ENCODE results near the gene BIRC2. TPM values are rescaled to one million over a fixed set of nuclear protein-coding genes. Genes with fewer than 3 reads are reported as not detected.
"Not testable (repeated sequence)": the region's sequence is repeated elsewhere in the genome, so short reads cannot be mapped to it uniquely, and the experiment has no call there.

BIRC2 gene
- polyA plus RNA-seq, 4 donors, result 22.1 to 68.5 (median 33.7) TPM

DNA sequence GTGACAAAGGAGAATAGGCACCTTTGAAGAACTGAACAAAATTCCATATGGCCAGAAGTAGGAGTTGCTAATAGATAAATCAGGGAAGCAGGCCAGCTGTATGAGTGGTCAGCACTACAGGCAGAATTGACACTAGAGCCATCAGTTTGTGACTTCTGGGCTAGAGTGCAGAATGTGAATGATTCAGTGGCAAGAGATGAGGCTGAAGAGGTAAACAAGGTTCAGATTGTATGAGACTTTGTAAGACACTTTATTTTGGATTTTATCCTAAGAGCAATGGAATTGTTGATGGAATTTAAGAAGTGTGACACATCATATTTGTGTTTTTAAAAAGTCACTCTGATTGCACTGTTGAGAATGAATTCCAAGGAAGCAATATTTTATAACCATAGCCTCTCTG, 16.8 kb upstream of the BIRC2 start:
- no peaks in the 10 kb centered on the region for H3K27me3 ChIP-seq (ENCODE audit: control insufficient read depth in 3 of 3, insufficient read depth in 3 of 3, low read length in 3 of 3)
- FAIRE-seq (no peak), DNase-seq (no peak)
- H3K4me1 ChIP-seq (ENCODE audit: control insufficient read depth in 3 of 3, insufficient read depth in 2 of 3, low read depth in 1 of 3, low read length in 2 of 3), result no peaks in the 10 kb centered on the region
- no peak overlapping the region for H3K27ac ChIP-seq (ENCODE audit: low read depth in 1 of 3, low read length in 2 of 3)
- H3K9me3 ChIP-seq (ENCODE audit: control insufficient read depth in 2 of 2, insufficient read depth in 1 of 2, low read depth in 1 of 2, low read length in 1 of 2), result no peaks in the 10 kb centered on the region
- no peak overlapping the region for H3K4me3 ChIP-seq (ENCODE audit: low read depth in 1 of 3, low read length in 3 of 3)
- H3K36me3 ChIP-seq (ENCODE audit: control insufficient read depth in 3 of 3, insufficient read depth in 2 of 3, low read depth in 1 of 3, low read length in 3 of 3), result peaks cover 3 to 20% (median 16%) of the 10 kb centered on the region in 3 donors

DNA sequence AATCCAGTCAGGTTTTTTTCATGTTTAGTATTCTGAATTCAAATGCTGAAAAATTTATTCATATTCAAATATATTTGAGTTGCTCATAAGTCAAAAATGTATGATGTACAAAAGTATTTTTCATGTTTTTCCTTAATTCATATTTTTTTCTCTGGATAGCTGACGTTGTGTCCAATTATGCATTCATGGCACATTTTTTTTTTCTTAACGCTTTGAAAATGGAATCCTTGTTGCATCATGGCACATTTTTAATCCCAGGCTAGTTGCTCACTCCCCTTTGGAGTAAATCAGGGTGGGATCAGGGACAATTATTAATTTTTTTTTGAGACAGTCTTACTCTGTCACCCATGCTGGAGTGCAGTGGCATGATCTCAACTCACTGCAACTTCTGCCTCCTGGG, 15.7 kb upstream of the BIRC2 start:
- H3K36me3 ChIP-seq (ENCODE audit: control insufficient read depth in 3 of 3, insufficient read depth in 2 of 3, low read depth in 1 of 3, low read length in 3 of 3), result peaks cover 3 to 18% (median 16%) of the 10 kb centered on the region in 3 donors
- H3K27ac ChIP-seq (ENCODE audit: low read depth in 1 of 3, low read length in 2 of 3), result no peak overlapping the region
- no peaks in the 10 kb centered on the region for H3K4me1 ChIP-seq (ENCODE audit: control insufficient read depth in 3 of 3, insufficient read depth in 2 of 3, low read depth in 1 of 3, low read length in 2 of 3)
- no peaks in the 10 kb centered on the region for H3K9me3 ChIP-seq (ENCODE audit: control insufficient read depth in 2 of 2, insufficient read depth in 1 of 2, low read depth in 1 of 2, low read length in 1 of 2)
- DNase-seq (no peak), FAIRE-seq (no peak)
- no peaks in the 10 kb centered on the region for H3K27me3 ChIP-seq (ENCODE audit: control insufficient read depth in 3 of 3, insufficient read depth in 3 of 3, low read length in 3 of 3)
- WGBS, 3 donors, result 93 to 95% (median 95%) methylated on average over 2 of the region's 2 CpGs
- no peak overlapping the region for H3K4me3 ChIP-seq (ENCODE audit: low read depth in 1 of 3, low read length in 3 of 3)

DNA sequence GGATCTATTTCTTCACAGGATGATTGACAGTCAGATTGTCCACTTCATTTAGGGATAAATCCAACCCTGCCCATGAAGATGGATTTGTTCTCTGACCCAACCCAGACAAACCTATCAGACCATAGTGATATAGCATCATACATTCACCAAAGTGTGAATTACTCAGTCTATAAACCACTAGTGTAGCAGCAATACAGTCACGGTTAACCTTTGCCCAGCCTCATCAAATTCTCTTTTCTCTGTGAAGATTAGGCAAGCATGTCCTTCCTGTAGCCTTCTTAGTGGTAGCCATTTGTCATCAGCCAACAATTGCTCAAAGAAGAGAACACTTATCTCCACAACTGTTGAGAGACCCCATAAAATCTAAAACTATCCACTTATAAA, 14.4 kb upstream of the BIRC2 start:
- H3K4me3 ChIP-seq (ENCODE audit: low read depth in 1 of 3, low read length in 3 of 3), result no peak overlapping the region
- H3K36me3 ChIP-seq (ENCODE audit: control insufficient read depth in 3 of 3, insufficient read depth in 2 of 3, low read depth in 1 of 3, low read length in 3 of 3), result peaks cover 0 to 14% (median 14%) of the 10 kb centered on the region in 3 donors
- H3K4me1 ChIP-seq (ENCODE audit: control insufficient read depth in 3 of 3, insufficient read depth in 2 of 3, low read depth in 1 of 3, low read length in 2 of 3), result no peaks in the 10 kb centered on the region
- 57 to 63% (median 61%) methylated on average over 1 of the region's 1 CpG for WGBS, 3 donors
- no peaks in the 10 kb centered on the region for H3K9me3 ChIP-seq (ENCODE audit: control insufficient read depth in 2 of 2, insufficient read depth in 1 of 2, low read depth in 1 of 2, low read length in 1 of 2)
- H3K27me3 ChIP-seq (ENCODE audit: control insufficient read depth in 3 of 3, insufficient read depth in 3 of 3, low read length in 3 of 3), result no peaks in the 10 kb centered on the region
- FAIRE-seq (no peak), DNase-seq (peak; percentile 58 to 76)
- H3K27ac ChIP-seq (ENCODE audit: low read depth in 1 of 3, low read length in 2 of 3), result no peak overlapping the region

DNA sequence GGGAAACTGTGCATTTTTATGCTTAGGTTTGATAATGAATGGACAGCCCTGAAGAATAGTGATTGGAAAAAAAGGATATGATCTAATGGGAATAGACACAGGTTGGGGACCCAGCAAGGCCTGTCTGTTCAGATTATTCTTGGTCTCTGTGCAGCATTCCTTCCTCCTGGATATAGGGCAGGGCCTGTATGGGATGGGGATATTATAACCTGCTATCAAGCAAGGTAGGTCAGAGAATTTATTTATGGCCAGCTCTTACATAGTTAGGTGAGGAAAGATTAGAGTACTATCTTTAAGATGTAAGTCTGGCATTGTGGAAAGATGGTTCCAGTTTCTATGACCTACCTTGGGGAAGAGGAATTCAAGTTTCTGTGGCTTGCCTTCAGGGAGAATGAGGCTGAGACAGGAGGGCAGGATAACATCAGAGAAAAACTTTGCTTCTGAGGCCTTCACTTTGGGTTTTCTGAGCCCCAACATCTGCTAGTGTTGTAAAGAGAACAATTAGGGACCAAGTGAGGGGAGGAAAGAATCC, 8.5 kb upstream of the BIRC2 start:
- Histone ChIP-seq H3K9me3 (ENCODE audit: control insufficient read depth in 2 of 2, insufficient read depth in 1 of 2, low read depth in 1 of 2, low read length in 1 of 2) (no peaks in the 10 kb centered on the region), H3K4me1 (ENCODE audit: control insufficient read depth in 3 of 3, insufficient read depth in 2 of 3, low read depth in 1 of 3, low read length in 2 of 3) (peaks cover 0 to 4% (median 0%) of the 10 kb centered on the region in 3 donors), H3K4me3 (ENCODE audit: low read depth in 1 of 3, low read length in 3 of 3) (no peak overlapping the region), H3K27me3 (ENCODE audit: control insufficient read depth in 3 of 3, insufficient read depth in 3 of 3, low read length in 3 of 3) (no peaks in the 10 kb centered on the region), H3K27ac (ENCODE audit: low read depth in 1 of 3, low read length in 2 of 3) (peak overlapping the region in 1 of 3 donors; percentile 30), H3K36me3 (ENCODE audit: control insufficient read depth in 3 of 3, insufficient read depth in 2 of 3, low read depth in 1 of 3, low read length in 3 of 3) (peaks cover 0 to 8% (median 0%) of the 10 kb centered on the region in 3 donors)
- no peak for FAIRE-seq
- DNase-seq, result peak in 1 of 2 donors; percentile 40

DNA sequence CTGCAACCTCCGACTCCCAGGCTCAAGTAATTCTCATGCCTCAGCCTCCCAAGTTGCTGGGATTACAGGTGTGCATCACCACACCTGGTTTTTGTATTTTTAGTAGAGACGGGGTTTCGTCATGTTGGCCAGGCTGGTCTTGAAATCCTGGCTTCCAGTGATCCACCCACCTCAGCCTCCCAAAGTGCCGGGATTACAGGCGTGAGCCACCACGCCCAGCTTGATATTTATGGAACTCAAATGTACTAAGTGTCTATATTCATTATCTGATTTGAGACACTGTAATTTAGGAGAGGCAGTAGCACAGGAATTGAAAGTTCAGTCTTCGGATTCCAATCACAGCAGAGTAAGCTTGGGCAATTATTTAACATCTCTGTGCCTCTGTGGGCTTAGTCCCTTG, 5.7 kb upstream of the BIRC2 start:
- H3K9me3 ChIP-seq (ENCODE audit: control insufficient read depth in 2 of 2, insufficient read depth in 1 of 2, low read depth in 1 of 2, low read length in 1 of 2); H3K4me1 ChIP-seq (ENCODE audit: control insufficient read depth in 3 of 3, insufficient read depth in 2 of 3, low read depth in 1 of 3, low read length in 2 of 3); H3K27me3 ChIP-seq (ENCODE audit: control insufficient read depth in 3 of 3, insufficient read depth in 3 of 3, low read length in 3 of 3); FAIRE-seq; H3K4me3 ChIP-seq (ENCODE audit: low read depth in 1 of 3, low read length in 3 of 3); H3K27ac ChIP-seq (ENCODE audit: low read depth in 1 of 3, low read length in 2 of 3); H3K36me3 ChIP-seq (ENCODE audit: control insufficient read depth in 3 of 3, insufficient read depth in 2 of 3, low read depth in 1 of 3, low read length in 3 of 3): not testable (repeated sequence)
- 36 to 78% (median 64%) methylated on average over 7 of the region's 7 CpGs for WGBS, 3 donors
- peak in 1 of 2 donors; percentile 30 for DNase-seq

DNA sequence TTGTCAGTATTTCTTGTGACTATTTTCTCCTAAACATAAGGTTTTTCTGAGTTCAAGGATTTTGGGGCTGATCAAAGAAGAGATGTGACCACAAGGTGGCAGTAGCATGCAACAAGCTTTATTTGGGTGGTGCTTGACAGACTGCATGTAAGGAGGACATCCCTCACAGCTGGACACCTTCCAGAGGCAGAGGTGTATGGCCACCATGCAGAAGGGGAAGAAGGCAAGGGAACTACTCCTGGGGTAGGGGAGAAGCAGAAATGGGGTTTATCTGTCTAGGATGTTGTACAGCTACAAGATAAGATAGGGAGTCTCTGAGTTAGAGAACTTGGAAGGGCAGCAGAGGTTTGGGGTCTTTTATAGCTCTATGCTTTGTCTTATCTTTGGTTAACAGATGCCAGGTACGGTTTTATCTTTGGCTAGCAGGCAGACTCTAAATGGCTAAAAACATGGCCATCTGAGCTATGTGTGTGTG, 5.1 kb upstream of the BIRC2 start:
- 0 to 23% (median 0%) methylated on average over 1 of the region's 1 CpG for WGBS, 3 donors
- Histone ChIP-seq H3K9me3 (ENCODE audit: control insufficient read depth in 2 of 2, insufficient read depth in 1 of 2, low read depth in 1 of 2, low read length in 1 of 2) (no peaks in the 10 kb centered on the region), H3K4me1 (ENCODE audit: control insufficient read depth in 3 of 3, insufficient read depth in 2 of 3, low read depth in 1 of 3, low read length in 2 of 3) (peaks cover 0 to 9% (median 6%) of the 10 kb centered on the region in 3 donors), H3K4me3 (ENCODE audit: low read depth in 1 of 3, low read length in 3 of 3) (no peak overlapping the region), H3K27me3 (ENCODE audit: control insufficient read depth in 3 of 3, insufficient read depth in 3 of 3, low read length in 3 of 3) (no peaks in the 10 kb centered on the region), H3K27ac (ENCODE audit: low read depth in 1 of 3, low read length in 2 of 3) (no peak overlapping the region), H3K36me3 (ENCODE audit: control insufficient read depth in 3 of 3, insufficient read depth in 2 of 3, low read depth in 1 of 3, low read length in 3 of 3) (peaks cover 0 to 5% (median 0%) of the 10 kb centered on the region in 3 donors)
- no peak for FAIRE-seq
- DNase-seq, result peak; percentile 76 to 82

DNA sequence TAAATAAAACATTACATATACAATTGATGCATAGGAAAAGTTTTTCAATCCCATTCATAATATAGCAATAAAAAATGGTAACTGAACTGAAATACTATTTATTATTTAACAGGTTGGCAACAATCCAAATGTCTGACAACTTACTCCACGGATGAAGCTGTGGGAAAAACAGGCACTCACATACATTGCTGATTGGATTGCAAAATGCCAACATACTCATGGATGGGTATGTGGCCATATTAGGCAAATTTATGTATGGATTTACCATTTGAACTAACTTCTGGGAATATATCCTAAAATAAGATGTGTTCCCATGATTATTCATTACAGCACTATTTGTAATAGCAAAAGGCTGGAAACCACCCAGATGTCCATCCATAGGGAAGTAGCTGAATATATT, 3.2 kb upstream of the BIRC2 start:
- FAIRE-seq (no peak), DNase-seq (no peak)
- Histone ChIP-seq H3K27me3 (ENCODE audit: control insufficient read depth in 3 of 3, insufficient read depth in 3 of 3, low read length in 3 of 3) (no peaks in the 10 kb centered on the region), H3K9me3 (ENCODE audit: control insufficient read depth in 2 of 2, insufficient read depth in 1 of 2, low read depth in 1 of 2, low read length in 1 of 2) (no peaks in the 10 kb centered on the region), H3K4me3 (ENCODE audit: low read depth in 1 of 3, low read length in 3 of 3) (no peak overlapping the region), H3K27ac (ENCODE audit: low read depth in 1 of 3, low read length in 2 of 3) (no peak overlapping the region), H3K36me3 (ENCODE audit: control insufficient read depth in 3 of 3, insufficient read depth in 2 of 3, low read depth in 1 of 3, low read length in 3 of 3) (no peaks in the 10 kb centered on the region), H3K4me1 (ENCODE audit: control insufficient read depth in 3 of 3, insufficient read depth in 2 of 3, low read depth in 1 of 3, low read length in 2 of 3) (peaks cover 0 to 9% (median 6%) of the 10 kb centered on the region in 3 donors)
- WGBS, 3 donors, result 24 to 46% (median 37%) methylated on average over 1 of the region's 1 CpG

DNA sequence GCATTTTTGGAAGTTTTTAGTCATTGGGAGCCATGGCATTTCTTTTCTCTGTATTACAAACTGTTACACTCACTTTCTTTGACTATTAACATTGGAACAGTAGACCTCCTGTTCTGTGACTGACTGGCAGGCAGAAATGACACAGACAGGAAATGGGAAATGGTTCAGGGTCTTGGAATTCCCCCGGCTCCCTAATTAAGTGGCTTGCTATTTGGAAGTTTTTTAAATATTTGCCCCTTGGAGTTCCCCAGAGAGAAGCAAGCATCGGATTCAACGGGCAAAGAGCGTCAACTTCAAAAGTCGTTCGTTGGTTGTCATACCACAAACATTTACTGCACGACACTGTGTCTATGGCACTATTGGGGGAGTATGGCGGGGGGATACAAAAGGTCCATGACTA, 1.1 kb upstream of the BIRC2 start:
- Histone ChIP-seq H3K36me3 (ENCODE audit: control insufficient read depth in 3 of 3, insufficient read depth in 2 of 3, low read depth in 1 of 3, low read length in 3 of 3) (peaks cover 0 to 7% (median 0%) of the 10 kb centered on the region in 3 donors), H3K4me1 (ENCODE audit: control insufficient read depth in 3 of 3, insufficient read depth in 2 of 3, low read depth in 1 of 3, low read length in 2 of 3) (peaks cover 0 to 10% (median 8%) of the 10 kb centered on the region in 3 donors), H3K9me3 (ENCODE audit: control insufficient read depth in 2 of 2, insufficient read depth in 1 of 2, low read depth in 1 of 2, low read length in 1 of 2) (no peaks in the 10 kb centered on the region), H3K4me3 (ENCODE audit: low read depth in 1 of 3, low read length in 3 of 3) (peak overlapping the region in 2 of 3 donors; percentile 72 to 96), H3K27ac (ENCODE audit: low read depth in 1 of 3, low read length in 2 of 3) (peak overlapping the region in 2 of 3 donors; percentile 85 to 99), H3K27me3 (ENCODE audit: control insufficient read depth in 3 of 3, insufficient read depth in 3 of 3, low read length in 3 of 3) (no peaks in the 10 kb centered on the region)
- FAIRE-seq, result no peak
- peak in 1 of 2 donors; percentile 30 for DNase-seq
- WGBS, 3 donors, result 16 to 33% (median 23%) methylated on average over 8 of the region's 8 CpGs

DNA sequence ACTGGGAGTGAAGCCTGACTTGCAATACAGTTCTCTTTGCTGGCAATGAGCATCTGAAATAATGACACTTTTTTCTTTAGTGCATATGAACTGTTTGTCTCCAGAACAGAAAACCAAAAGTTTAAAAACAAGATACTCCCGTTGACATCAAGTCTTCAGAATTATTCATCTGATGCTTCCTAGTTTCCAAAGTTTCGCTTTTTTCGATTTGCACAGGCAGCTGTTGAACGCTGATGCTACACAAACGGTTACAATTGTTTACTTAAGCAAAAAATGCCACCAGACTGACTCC, 612 bp upstream of the BIRC2 start:
- Histone ChIP-seq H3K4me3 (ENCODE audit: low read depth in 1 of 3, low read length in 3 of 3) (peak overlapping the region; percentile 72 to 96 (median 79)), H3K27ac (ENCODE audit: low read depth in 1 of 3, low read length in 2 of 3) (peak overlapping the region; percentile 94 to 99 (median 99)), H3K27me3 (ENCODE audit: control insufficient read depth in 3 of 3, insufficient read depth in 3 of 3, low read length in 3 of 3) (no peaks in the 10 kb centered on the region), H3K4me1 (ENCODE audit: control insufficient read depth in 3 of 3, insufficient read depth in 2 of 3, low read depth in 1 of 3, low read length in 2 of 3) (peaks cover 0 to 10% (median 8%) of the 10 kb centered on the region in 3 donors), H3K9me3 (ENCODE audit: control insufficient read depth in 2 of 2, insufficient read depth in 1 of 2, low read depth in 1 of 2, low read length in 1 of 2) (no peaks in the 10 kb centered on the region), H3K36me3 (ENCODE audit: control insufficient read depth in 3 of 3, insufficient read depth in 2 of 3, low read depth in 1 of 3, low read length in 3 of 3) (peaks cover 0 to 7% (median 4%) of the 10 kb centered on the region in 3 donors)
- no peak for DNase-seq
- FAIRE-seq, result no peak
- WGBS, 3 donors, result 0 to 1% (median 0%) methylated on average over 5 of the region's 5 CpGs

Measured in small intestine (tissue), 7 donors.